GM12874 (cell line): ENCODE data around the gene NUP42.

Experiments
- TF ChIP-seq, protein P1 (sequence below): IDR thresholded peaks from 2 replicates; pipeline ENCODE4 v1.5.1; 2011; ENCODE audit warnings: low read depth, mild to moderate bottlenecking, control low read depth, low read length, moderate library complexity; ENCODE audit not compliant: insufficient read depth

The NUP42 gene

DNA sequence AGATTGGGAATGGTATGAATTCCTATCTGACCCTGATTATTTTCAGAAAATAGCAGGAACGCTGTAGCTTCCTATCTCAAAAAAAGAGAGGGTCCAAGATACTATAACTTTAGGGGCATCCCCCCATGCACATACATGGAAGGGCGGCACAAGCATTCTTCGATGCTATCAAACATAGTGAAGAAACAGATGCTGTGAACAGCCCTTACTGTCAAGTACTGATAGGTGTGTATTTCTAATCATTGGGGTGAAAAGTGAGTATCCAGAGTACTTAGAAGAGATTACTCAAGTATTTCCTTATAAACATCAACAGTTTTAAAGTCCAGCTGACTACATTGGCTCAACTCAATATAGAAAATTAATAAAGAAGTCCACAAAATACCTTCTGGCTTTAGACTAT is 17.0 kb upstream of the NUP42 start:
- TF ChIP-seq, protein P1, sequence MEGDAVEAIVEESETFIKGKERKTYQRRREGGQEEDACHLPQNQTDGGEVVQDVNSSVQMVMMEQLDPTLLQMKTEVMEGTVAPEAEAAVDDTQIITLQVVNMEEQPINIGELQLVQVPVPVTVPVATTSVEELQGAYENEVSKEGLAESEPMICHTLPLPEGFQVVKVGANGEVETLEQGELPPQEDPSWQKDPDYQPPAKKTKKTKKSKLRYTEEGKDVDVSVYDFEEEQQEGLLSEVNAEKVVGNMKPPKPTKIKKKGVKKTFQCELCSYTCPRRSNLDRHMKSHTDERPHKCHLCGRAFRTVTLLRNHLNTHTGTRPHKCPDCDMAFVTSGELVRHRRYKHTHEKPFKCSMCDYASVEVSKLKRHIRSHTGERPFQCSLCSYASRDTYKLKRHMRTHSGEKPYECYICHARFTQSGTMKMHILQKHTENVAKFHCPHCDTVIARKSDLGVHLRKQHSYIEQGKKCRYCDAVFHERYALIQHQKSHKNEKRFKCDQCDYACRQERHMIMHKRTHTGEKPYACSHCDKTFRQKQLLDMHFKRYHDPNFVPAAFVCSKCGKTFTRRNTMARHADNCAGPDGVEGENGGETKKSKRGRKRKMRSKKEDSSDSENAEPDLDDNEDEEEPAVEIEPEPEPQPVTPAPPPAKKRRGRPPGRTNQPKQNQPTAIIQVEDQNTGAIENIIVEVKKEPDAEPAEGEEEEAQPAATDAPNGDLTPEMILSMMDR, result no peak

DNA sequence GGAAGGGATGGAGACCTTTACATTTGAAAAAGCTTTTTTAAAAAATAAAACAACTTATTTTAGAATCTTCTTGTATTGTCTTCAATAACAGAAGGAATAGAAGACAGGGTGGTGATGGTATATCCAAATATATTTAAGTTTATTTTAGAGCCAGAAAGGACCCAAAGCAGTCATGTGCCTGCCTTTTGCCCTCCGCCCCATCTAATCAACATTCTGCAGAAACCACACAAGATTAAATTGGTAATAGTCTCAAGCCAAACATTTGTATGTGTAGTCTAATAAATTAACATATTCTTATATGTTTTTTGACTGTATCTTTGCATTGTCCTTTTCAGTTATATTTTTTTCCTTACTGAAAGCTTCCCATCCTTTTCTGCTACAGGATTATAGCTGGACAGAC is 16.5 kb upstream of the NUP42 start:
- TF ChIP-seq, protein P1, result no peak

DNA sequence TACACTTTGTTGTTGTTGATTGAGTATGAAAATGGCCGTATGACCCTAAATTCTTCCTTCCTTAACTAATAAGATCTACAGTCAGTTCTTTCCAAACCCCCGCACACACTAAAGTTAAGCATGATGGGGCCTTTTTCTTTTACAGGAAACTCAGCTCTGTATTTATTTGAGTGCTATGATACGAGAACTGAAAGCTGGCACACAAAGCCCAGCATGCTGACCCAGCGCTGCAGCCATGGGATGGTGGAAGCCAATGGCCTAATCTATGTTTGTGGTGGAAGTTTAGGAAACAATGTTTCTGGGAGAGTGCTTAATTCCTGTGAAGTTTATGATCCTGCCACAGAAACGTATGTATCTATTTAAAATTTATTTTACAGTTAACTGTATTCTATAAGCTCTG is 14.2 kb upstream of the NUP42 start:
- TF ChIP-seq, protein P1, result no peak

DNA sequence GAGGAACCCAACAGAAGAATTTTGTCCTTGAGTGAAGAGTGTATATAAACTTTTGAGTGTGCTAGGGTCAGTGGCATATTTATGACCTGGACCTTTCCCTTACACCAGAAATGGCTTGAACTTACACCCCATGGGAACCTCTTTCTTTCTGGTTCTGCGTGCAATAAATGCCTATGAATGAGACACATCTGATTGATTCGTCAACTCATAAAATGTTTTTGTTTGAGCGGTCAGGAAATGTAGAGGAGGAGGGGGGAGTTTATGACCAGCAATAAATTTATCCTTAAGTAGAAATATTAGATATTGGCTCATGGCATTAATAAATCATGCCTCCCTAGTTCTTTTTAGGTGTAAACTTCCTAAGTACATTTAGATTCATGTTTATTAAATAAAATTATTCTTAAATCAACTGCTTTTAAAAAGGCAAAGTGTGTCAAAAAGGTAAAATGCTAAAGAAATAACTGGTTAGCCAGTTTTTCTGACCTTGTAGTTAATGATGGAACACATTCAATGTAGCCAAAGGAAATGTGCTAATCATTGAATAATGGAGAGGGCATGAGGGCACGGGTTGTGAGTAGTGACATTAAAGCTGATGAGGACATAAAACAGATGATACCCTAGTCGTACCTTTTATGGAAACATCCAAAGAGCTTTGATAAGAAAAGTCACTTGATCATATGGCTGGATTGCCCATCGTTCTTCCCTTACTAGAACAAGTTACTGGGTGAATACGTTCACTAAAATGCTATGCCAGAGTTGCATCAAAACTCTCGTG is 13.6 kb upstream of the NUP42 start:
- TF ChIP-seq, protein P1, result no peak

DNA sequence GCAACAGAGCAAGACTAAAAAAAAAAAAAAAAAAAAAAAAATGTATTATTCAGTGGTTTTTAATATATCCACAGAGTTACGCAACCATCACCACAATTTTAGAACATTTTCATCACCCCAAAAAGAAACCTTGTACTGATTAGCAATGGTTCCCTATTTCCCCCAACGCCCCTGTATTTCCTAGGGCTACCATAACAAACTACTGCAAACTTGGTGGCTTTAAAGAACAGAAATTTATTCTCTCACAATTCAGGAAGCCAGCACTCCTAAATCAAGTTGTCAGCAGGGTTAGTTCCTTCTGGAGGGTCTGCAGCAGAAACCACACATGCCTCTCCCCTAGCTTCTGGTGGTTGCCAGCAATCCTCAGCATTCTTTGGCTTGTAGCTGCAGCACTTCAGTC is 5.9 kb upstream of the NUP42 start:
- TF ChIP-seq, protein P1, result no peak

DNA sequence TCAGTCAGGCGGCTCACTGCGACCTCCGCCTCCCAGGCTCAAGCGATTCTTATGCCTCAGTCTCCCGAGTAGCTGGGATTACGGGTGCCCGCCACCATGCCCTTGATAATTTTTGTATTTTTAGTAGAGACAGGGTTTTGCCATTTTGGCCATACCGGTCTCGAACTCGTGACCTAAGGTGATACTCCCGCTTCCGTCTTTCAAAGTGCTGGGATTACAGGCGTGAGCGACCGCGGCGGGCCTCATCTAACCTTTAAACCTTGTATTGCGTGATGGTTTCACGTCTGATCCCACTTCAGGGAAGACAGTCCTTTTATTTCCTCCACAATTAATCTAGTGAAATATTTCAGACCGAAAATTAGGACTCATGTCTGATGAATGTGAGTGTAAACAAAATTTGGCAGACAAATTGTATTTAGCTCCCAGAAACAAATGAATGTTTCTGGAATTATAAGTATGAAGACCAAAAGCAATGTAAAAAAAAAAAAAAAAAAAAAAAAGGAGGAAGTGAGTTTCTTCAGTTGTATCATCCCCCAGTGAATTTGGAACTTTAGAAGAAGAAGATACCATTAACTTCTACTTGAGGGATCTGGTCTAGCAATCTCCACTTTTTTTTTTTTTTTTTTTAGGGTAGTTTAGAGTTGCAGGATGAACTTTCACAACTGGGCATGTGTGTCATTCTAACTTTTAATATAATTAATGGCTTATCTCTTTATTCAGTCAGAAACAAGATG is 1.6 kb downstream of the NUP42 start:
- TF ChIP-seq, protein P1, result no peak

DNA sequence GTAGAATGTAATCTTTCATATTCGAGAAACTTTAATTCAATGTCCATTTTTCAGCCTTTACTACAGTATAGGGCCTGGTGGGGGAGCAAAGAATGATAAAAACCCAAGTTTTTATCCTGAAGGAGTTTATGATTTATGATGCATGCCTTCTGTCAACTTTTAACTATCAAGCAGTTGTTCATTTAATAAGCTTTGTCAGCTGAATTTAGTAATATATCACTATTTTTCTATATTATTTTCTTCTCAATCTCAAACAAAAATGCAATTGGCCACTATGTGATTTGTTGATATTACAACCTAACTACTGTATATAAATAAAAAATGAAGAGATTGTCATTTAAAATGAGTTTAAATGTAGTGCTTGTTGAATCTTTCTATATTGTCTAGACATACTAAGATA is 2.4 kb downstream of the NUP42 start:
- TF ChIP-seq, protein P1, result no peak
